Pulmonary artery endothelial cell (primary cell): ENCODE measurements around the gene DSCAM. TPM values are rescaled to one million over a fixed set of nuclear protein-coding genes. Genes with fewer than 3 reads are reported as not detected.
"Not testable (repeated sequence)": the region's sequence is repeated elsewhere in the genome, so short reads cannot be mapped to it uniquely, and the experiment has no call there.

Source experiments
- DNase-seq: peaks from one replicate; pipeline ENCODE4 v3.0.0-alpha.2; 2011; ENCODE audit warnings: low read depth, low spot score
- total RNA-seq: library from RNA; depleted of rRNA; stranded (reverse); fragments of >200 nt; gene quantifications from 2 replicates; pipeline ENCODE4 v1.2.3, GENCODE V29; 2014

Gene DSCAM
- total RNA-seq, 1 donor from 2014 or later: not detected

DNA sequence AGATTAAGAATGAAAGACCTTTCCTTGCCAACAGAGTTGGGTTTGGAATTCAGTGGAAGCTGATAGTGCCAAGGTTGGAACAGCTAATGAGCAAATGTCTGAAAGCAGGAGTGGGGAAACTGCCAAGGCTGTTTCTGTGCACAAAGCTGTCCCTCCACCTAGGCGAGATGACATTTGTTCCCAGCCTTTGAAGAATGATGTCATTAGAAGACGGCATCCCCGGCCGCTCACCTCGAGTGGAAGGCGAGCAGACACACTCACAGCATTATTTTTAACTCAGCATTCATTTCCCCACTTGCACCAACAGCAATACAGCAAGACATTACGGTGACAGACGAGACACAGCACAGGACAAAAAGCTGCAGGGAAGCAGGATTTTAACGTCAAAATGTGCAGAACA lies 515.8 kb downstream of the DSCAM start:
- DNase-seq: no peak

DNA sequence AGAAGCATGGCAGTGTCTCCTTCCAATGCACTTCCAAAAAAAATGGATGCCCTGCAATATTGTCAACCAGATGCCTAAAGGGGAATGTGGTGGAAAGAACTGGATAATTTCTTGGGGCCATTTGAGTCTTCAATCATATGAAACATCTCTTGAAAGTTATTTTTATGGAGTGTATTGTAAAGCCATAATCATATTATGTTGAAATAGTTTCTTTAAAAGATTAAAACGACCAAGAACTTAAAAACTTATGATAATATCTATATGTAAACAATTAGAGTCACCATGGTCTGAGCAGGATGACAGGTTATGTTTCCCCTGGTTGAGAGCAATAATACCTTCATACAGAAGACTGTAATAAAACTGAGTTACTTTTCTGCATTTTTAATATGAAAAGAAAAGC lies 522.6 kb downstream of the DSCAM start:
- no peak for DNase-seq

DNA sequence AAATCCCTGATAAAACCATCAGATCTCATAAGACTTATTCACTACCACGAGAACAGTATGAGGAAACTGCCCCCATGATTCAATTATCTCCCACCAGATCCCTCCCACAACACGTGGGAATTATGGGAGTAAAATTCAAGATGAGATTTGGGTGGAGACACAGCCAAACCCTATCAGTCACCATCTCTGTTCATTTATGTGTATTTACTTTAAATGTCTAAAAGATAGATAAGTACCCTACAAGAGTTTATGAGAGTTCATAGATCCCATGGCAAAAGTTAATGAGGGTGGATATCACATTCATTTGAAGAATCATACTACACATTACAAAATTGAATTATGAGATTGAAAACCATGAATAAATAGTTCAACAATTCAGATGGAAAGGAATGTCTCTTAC lies 526.2 kb downstream of the DSCAM start:
- not testable (repeated sequence) for DNase-seq

DNA sequence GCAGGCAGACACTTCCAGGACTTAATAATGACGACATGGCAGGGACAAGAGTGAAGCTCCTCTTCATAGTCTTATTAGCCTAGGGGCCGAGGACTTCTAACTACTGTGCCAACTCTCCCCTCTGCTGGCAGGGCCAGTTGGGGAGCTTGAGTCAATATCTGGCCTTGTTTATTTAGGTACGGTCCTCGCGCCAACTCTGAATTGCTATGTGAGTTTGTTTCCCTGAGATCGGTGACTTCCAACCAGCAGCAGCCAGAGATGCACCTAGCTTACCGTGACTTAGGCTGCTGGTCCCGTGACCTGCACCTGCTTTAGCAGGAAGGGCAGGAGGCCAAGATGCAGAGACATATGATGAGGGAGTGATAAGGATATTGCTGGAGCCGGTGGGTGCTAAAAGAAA lies 528.6 kb downstream of the DSCAM start:
- no peak for DNase-seq

DNA sequence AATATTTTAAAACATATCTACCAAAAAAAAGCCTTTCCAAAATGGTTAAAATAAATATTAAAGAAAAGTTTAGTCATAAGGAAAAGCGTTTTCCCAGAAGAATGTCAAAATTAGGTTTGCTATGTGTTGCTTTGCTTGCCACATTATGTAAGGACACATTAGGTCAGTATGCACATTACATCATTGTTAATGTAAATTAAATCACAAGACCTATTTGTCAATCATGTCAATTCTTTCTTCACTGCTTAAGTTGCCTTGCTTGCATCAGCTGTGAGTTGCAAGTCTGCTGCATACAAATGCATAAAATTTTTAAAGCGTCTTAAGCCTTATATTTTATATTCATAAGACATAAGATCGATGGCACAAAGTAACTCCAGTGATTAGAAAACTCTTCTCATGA lies 530.9 kb downstream of the DSCAM start:
- DNase-seq: no peak

DNA sequence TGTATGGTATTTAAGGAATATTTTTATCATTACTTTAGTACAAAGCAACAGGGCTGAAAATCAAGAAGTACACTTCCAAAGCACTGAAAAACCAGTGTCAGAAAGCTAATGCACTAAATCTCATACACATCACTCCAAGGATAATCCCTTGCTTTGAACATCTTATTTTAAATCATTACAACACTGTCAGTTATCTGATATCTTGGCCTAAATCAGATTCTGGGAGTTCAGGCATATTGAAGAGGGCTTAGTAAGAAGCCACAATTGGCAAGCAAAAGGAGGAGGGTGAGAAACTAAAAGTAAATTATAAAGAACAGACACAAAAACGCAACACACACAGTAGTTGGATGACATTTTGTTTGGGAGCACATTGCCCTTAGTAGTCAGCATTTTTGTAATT lies 531.3 kb downstream of the DSCAM start:
- no peak for DNase-seq

DNA sequence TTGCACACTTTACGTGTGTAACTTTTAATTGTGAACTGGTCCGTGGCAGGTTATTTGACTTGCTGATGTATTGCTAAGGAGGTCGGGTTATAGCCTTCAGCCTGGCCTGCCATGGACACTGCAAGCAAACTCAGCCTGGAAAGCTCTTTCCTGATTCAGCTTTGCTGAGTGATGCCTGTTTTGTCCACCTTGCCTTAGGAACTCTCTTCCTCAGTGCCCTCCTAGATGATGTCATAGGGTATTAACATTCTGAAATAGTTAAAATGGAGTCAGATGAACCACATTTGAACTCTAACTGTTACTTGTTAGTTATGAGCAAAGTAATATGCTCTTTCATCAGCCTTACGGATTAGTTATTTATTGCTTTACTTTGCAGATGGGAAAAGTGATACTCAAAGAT lies 533.7 kb downstream of the DSCAM start:
- no peak for DNase-seq

DNA sequence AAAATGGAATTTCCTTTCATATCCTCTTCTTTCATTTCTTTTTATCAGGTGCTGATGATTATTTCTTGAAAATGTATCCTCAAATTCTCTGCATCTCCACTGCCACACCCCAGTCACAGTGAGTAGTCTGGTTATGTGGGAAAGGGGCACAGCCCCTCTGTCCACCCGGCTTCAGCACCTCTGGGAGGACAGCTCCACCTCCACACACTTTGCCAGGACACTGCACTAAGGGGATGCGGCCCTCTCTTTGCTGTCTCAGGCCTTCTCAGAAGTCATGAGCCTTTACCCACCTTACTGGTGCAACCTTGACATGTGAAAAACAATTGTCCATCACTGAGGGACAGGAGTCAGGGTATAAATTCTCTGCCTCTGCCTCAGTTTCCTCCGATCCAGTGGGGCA lies 546.7 kb downstream of the DSCAM start:
- DNase-seq: no peak

DNA sequence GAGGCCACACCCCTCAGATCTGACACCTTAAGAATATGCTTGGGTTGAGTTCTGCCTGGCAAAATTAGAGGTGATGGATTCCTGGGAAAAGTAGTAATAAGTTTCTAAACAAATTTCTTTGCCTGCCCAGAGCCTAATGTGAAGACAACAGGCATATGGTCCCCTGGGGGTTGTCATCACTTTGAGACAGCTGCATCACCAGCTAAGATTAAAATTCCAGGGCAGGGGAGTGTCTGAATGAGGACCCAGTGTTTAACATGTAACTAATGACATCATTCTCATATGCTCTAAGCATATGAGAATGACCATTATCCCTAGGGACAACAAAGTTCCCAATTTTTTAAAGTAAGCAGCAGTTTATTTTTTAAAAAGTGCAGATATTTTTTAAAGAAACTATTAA lies 547.5 kb downstream of the DSCAM start:
- DNase-seq: no peak

DNA sequence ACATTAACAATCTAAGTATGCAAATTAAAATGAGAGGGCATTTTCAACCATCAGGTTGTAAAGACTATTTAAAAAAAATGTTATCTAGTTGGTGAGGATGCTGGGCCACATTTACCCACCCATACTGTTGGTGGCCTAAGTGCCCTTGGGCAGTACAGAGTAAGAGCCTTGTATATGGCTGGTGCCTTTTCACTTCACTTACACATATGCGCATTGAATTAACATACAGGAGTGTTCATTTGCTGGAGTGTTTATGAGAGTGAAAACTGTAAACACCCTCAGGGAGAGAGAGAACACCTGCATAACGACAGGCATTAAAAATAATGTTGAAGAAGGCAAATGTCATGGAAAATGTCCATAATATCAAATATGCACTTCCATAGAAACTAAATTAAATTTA lies 552.6 kb downstream of the DSCAM start:
- DNase-seq: no peak

DNA sequence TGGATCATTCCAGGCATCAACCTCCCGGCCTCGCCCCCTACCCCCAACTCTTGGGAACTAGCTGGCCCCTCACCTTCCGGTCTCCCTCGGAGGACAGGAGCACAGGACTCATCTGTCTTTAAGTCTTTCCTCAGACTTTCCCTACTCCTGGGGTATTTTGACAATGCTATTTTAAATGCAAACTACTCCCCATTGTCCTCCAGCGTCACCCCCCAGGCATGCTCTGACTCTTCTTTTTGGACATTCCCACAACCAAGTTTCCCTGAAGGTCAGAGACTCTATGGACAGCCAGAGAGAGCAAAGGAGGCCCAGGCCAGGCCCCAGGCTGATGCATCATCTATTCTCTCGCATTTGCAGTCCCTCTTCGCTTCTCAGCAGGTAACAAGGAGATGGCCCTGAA lies 555.4 kb downstream of the DSCAM start:
- DNase-seq: no peak

DNA sequence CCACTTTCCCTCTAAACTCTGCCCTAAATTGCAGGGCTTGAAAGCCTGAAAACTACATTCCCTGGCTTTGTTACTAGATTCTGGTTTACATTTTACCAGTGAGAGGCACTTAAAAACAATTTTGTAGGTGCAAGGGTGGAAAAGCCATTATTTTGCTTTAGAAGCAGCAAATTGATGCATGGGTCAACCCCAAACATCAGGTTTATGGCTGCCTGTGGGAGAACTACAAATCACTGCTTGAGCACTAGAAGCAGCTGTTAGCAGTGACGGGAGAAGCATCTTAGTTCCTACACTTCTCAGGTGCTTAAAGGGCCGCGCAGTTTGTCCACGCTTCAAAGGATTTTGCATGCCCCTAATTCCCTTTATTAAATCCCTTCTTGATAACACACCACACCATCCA lies 562.5 kb downstream of the DSCAM start:
- DNase-seq: no peak

DNA sequence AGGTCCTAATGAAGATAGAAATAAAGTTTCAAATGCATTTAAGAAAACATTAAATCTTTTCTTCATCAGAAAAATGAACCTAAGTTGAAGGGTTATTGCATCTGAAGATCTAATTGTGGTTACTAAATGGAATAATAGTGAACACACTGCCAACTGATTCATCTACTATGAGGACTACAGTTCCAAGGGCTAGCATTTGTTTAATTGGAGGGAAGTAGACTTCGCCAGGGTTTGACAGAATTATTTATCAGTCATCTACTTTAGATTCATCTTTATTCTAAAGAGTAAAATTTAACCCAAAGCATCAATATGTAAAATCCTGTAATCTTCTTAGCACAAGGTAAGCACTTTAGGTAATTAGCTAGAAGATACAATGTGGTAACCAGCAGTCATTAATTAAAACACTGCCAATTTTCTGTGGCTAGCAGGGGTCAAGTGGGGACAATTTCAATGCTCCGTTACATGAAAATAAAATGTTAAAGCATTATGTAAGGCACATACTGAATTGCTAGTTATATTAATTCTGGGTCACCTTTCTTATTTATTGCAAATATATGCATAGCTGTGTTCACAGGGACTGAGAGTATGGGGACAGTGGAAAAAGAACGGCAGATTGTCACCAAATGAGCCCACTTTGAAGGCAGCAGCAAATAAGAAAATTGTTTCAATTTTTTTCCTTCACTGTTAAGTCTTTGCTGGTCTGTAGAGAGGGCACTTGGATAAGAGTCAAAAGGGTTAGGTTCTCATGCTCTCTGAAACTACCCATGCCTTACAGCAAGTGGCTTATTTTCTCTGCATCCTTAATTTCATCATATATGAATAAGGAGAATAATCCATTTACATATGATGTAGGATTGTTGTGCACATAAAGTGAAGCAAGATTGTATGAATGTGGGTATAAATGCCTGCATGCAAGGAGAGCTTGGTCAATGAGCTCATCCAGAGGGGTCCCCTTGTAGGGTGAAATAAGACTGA lies 563.8 kb downstream of the DSCAM start:
- DNase-seq: no peak

DNA sequence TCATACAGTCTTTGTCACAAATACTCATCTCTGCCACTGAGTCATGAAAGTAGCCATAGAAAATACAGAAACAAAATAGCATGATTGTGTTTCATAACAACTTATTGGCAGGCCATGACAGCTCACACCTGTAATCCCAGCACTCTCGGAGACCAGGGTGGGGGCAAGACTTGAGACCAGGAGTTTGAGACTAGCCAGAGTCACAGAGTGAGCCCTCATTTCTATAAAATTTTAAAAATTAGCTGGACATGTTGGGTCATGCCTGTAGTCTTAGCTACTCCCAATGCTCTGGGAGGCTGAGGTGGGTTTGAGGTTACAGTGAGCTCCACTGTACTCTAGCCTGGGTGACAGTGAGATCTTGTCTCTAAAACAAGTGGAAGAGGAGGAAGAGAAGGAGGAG lies 568.6 kb downstream of the DSCAM start:
- DNase-seq: no peak

DNA sequence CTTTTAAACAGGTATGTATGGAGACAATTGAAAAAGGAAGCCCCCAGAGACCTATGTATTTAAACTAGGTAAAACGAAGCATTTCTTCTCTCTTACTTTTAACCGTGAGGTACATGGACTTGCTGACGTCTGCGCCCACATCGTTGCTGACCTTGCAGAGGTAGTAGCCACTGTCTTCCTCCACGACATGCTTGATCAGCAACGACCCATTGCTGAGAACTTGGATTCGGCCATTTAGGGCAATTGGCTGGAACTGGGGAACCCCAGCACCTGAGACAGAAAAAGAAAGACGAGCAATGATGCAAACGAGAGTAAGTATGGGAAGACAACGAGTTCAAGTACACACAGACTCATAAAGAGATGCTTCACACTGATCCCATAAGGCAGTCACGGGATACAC lies 571.0 kb downstream of the DSCAM start:
- DNase-seq: no peak

DNA sequence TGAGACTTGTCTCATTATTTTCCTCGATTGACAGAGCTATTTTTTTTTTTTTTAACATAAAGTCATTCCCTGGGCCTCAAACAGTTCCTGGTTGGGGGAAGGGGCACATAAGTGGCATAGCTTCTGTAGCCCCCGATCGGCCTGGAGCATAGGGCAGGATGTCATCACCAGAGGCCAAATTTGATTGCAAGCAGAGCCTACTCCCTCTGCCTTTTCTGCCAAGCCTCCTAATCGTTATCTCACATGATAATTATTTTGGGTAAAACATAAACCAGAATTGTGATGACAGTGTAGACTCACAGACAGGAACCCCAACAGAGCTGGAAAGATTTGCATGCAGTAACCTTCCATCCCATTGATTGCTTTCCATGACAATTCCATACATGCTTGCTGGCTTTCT lies 574.9 kb downstream of the DSCAM start:
- DNase-seq: no peak

DNA sequence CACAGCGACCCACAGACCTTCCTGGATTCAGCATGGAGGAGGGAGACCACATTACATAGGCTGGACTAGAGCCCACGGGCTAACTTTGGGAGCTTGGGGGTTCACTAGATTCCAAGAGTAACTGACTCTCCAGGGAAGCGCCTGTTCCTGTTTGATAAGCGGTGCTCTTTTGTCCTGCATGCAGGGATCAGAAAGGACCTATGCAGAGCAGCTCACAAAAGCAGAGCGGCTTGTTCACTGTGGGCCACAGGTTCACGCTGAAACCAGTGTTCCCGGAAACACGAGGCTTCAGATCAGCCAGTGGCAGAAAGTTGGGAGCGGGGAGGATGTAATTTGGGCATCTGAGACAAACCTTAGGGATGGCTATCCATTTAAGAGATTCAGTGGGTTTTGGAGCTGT lies 575.8 kb downstream of the DSCAM start:
- DNase-seq: no peak

DNA sequence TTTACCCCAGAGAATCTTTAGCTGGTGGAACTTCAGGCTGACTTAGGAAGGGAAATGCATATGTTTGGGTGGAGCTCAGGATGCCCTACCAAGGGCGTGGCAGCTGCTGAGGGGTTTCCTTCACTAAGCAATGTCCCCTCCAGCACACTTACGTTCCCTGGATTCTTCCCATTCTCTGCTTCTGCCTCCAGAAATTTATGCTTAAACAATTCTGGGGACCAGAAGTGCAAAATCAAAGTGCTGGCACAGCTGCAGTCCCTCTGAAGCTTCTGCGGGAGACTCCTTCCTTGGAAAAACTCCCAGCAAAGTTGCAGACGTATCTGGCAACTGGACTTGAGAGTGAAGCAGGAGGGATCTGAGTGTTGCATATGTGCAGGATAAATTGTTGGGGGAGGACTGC lies 576.9 kb downstream of the DSCAM start:
- no peak for DNase-seq

DNA sequence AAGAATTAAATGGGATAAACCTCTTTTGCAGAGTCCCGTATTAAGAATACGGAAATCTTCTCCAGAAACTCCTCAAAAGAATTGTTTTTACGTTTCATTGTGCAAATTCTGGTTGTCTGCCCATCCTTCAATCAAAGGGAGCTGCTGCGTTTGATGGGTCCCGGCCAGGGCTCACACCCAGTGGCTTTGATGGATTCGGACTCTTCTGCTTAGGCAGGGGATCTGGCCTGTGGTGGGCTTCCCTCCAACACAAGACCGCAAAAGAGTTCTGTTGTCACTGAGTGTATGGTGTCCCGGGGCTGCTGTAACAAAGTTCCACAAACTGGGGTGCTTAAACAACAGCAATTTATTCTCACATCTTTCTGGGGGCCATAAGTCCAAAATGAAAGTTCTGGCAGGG lies 577.7 kb downstream of the DSCAM start:
- no peak for DNase-seq

DNA sequence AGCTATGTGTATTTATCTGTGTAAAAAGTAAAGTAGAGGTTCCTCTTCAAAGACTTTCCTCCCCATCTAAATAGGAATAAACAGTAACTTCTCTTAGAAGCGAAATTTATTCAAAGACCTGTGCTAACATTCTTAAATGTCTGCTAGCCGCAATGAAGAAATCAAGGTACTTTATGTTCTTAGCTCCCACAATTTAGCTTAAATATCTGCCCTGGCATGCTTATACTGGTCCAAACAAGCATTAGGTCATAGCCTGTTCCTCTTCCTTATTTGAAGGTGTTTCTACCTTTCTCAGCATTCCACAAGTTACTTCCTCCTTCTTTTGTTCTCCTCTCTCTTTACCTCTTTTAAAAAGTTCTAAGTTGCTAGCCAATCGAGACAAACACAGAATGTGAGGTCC lies 588.5 kb downstream of the DSCAM start:
- DNase-seq: not testable (repeated sequence)

DNA sequence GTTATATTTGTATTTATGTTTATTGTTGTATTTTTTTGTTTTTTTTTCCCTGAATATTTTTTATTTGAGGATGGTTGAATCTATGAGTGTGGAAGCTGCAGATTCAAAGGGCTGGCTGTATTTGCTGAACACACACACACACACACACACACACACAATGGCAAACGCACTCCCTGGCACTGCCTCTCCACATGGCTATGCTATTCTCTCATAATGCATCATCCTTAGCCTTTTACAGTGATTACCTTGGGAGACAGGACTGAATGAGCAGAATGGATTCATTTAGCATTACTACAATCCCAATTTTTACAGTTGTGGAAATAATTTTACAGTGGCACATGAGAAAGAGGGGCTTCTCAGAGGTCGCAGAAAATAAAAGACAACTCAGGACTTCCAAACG lies 589.6 kb downstream of the DSCAM start:
- DNase-seq: no peak

DNA sequence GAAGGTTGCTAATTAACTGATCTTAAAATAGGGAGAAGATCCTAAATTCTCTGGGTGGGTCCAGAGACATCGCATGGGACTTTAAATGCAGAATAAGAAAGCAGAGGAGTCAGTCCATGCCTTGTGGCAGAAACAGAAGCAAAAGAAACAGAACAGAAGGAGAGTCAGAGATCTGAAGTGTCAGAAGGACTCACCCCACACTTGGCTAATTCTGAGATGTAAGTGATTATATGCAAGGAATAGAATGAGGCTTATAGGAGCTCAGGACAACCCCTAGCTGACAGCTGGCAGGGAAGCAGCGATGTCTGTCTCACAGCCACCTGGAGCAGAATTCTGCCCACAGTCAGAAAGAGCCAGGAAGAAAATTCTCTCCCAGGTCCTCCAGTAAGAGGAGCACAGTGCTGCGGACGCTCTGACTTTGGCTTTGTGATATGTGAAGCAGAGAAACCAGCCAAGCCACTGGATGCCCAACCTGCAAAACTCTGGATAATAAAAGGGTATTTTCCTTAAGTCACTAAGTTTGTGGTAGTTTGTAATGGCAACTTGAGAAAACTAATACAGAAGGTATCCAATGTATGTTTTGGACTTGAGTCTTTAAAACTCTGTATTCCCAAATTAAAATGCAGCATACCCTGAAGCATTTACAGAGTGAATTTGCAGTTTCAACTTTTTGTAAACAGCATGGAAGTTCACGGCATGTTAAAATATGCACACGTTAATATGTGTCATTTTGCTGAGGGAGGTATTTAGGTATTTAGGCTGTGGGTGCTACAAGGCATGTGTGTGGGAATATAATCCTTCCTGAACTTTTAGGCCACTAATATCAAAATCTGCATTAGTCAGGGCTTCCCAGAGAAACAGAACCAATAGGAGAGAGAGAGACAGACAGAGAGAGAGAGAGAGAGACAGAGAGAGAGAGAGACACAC lies 591.2 kb downstream of the DSCAM start:
- DNase-seq: no peak
